CD4-positive, alpha-beta memory T cell (primary cell): ENCODE data around the gene TBX20. TPM values are rescaled to one million over a fixed set of nuclear protein-coding genes. Genes with fewer than 3 reads are reported as not detected.
"Not testable (repeated sequence)": the region's sequence is repeated elsewhere in the genome, so short reads cannot be mapped to it uniquely, and the experiment has no call there.

Experiments
- CTCF ChIA-PET: fragments of 350-600 bp; sonication (Branson Sonifier 250); formaldehyde crosslinking; loops from one replicate; lab custom pipeline; 2021; ENCODE audit warnings: inconsistent platforms; ENCODE audit not compliant: partially characterized antibody; lab: Charles Lee
- POLR2A ChIA-PET: fragments of 350-600 bp; sonication (Branson Sonifier 250); formaldehyde crosslinking; loops from one replicate; lab custom pipeline; 2021; ENCODE audit not compliant: partially characterized antibody; lab: Charles Lee
- DNase-seq, 5 donors: peaks; one replicate each; pipeline versions ENCODE4 v3.0.0 to v3.0.0-alpha.2; 2020 to 2022; ENCODE audit warnings: mixed read lengths in 1 of 5
- H3K27ac ChIP-seq: one replicate; pipeline ENCODE4 v1.7.0; 2013; ENCODE audit warnings: low read depth, low read length
- H3K27me3 ChIP-seq: 2 replicates; pipeline ENCODE4 v1.7.0; 2013; ENCODE audit warnings: mild to moderate bottlenecking, low read length, moderate library complexity; ENCODE audit not compliant: insufficient read depth
- H3K36me3 ChIP-seq: 2 replicates; pipeline ENCODE4 v1.7.0; 2013; ENCODE audit warnings: mild to moderate bottlenecking, low read length, moderate library complexity; ENCODE audit not compliant: insufficient read depth
- H3K4me1 ChIP-seq: 2 replicates; pipeline ENCODE4 v1.7.0; 2013; ENCODE audit warnings: mild to moderate bottlenecking, low read length, moderate library complexity; ENCODE audit not compliant: insufficient read depth
- H3K4me3 ChIP-seq, 2 donors: one replicate each; pipeline ENCODE4 v1.7.0; 2013; ENCODE audit warnings: low read length in 2 of 2, mild to moderate bottlenecking in 1 of 2
- H3K9me3 ChIP-seq, 2 donors: one replicate each; pipeline ENCODE4 v1.7.0; 2013; ENCODE audit warnings: low read length in 2 of 2, control low read depth in 1 of 2; ENCODE audit not compliant: control insufficient read depth in 1 of 2
- H3K27ac Mint-ChIP-seq, 7 donors: one replicate each; pipeline ENCODE4 v1.8.0; 2020 to 2021; ENCODE audit warnings: mixed read lengths in 7 of 7, mild to moderate bottlenecking in 6 of 7, inconsistent platforms in 3 of 7, moderate library complexity in 3 of 7
- H3K27me3 Mint-ChIP-seq, 2 donors: one replicate each; pipeline ENCODE4 v1.8.0; 2020 to 2021; ENCODE audit warnings: mixed read lengths in 2 of 2
- H3K36me3 Mint-ChIP-seq, 2 donors: one replicate each; pipeline ENCODE4 v1.8.0; 2020 to 2021; ENCODE audit warnings: mixed read lengths in 2 of 2, inconsistent platforms in 1 of 2, mild to moderate bottlenecking in 1 of 2
- H3K4me1 Mint-ChIP-seq, 4 donors: one replicate each; pipeline ENCODE4 v1.8.0; 2020 to 2021; ENCODE audit warnings: mixed read lengths in 4 of 4, mild to moderate bottlenecking in 1 of 4
- H3K4me3 Mint-ChIP-seq, 8 donors: one replicate each; pipeline ENCODE4 v1.8.0; 2020 to 2021; ENCODE audit warnings: mixed read lengths in 8 of 8, mild to moderate bottlenecking in 7 of 8, moderate library complexity in 6 of 8, inconsistent platforms in 3 of 8
- H3K9me3 Mint-ChIP-seq, 8 donors: one replicate each; pipeline ENCODE4 v1.8.0; 2020 to 2021; ENCODE audit warnings: mixed read lengths in 8 of 8, mild to moderate bottlenecking in 5 of 8, inconsistent platforms in 3 of 8, moderate library complexity in 1 of 8
- intact Hi-C: fragments of 100-400 bp; cut with micrococcal nuclease; formaldehyde crosslinking; loops from one replicate; pipeline ENCODE4 v1.15.1; 2023
- polyA plus RNA-seq, 2 donors: library from polyadenylated mRNA; unstranded; fragments of 300-500 nt; fragmentation: Illumina TruSeq; gene quantifications; one replicate each; pipeline ENCODE4 v1.2.3, GENCODE V29; 2021
- total RNA-seq, 2 experiments: library from RNA; stranded (reverse); gene quantifications; one replicate each; pipeline ENCODE4 v1.2.3, GENCODE V29; 2021

TBX20 gene
- total and polyA plus RNA-seq, 4 experiments from 2014 or later: not detected

DNA sequence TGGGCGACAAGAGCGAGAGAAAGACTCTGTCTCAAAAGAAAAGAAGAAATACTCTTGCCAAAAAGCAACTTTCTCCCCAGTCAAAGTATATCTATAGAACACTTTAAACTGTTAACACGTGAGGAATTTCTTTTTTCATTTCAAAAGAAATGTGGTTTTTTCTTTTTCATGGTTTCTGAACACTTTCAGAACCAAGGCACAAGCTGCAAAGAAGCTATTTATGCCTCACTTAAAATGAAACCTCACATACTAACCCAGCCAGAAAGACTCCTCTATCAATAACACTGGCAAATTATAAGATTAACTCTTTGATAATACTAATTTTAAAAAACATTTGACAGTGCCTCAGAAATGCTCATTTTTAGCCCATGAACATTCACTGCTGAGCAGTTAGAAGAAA lies 20.9 kb downstream of the TBX20 start:
- Histone ChIP-seq H3K9me3 (no peaks in the 10 kb centered on the region), H3K27me3 (no peaks in the 10 kb centered on the region), H3K27ac (no peak overlapping the region), H3K36me3 (no peaks in the 10 kb centered on the region), H3K4me1 (no peaks in the 10 kb centered on the region), H3K4me3 (no peak overlapping the region)
- Mint-ChIP-seq H3K4me3 (no peak overlapping the region), H3K9me3 (peaks cover 0 to 3% (median 0%) of the 10 kb centered on the region in 8 donors), H3K27me3 (peaks cover 3 to 5% of the 10 kb centered on the region in 2 donors), H3K4me1 (no peaks in the 10 kb centered on the region), H3K27ac (peak overlapping the region in 1 of 7 donors; percentile 16), H3K36me3 (no peaks in the 10 kb centered on the region)
- no peak for DNase-seq
- ChIA-PET CTCF (no interaction called here), POLR2A (no interaction called here)
- intact Hi-C loops: no loop called here

DNA sequence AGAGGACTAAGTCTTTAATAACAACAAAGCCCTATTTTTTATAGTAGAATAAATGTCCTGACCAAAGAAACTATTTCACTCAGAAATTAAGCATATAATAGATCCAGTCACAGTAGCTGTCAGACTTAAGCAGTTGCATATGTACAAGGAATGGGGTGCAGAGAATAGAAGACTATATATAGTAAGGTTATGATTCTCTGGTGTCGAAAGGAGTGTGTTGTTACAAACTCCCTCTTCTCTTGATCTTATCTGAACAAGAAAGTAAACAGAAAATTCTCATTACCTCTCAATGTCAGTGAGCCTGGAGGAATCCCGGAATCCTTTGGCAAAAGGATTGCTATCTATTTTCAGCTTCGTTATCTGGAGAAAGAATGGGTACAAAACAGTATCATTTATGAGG lies 22.7 kb downstream of the TBX20 start:
- H3K27ac Mint-ChIP-seq, H3K36me3 ChIP-seq, H3K4me1 ChIP-seq, H3K36me3 Mint-ChIP-seq, intact Hi-C loops, H3K9me3 Mint-ChIP-seq, H3K9me3 ChIP-seq, H3K27me3 ChIP-seq, POLR2A ChIA-PET, H3K4me1 Mint-ChIP-seq, CTCF ChIA-PET, H3K4me3 Mint-ChIP-seq, H3K27me3 Mint-ChIP-seq, H3K27ac ChIP-seq, H3K4me3 ChIP-seq, DNase-seq: not testable (repeated sequence)

DNA sequence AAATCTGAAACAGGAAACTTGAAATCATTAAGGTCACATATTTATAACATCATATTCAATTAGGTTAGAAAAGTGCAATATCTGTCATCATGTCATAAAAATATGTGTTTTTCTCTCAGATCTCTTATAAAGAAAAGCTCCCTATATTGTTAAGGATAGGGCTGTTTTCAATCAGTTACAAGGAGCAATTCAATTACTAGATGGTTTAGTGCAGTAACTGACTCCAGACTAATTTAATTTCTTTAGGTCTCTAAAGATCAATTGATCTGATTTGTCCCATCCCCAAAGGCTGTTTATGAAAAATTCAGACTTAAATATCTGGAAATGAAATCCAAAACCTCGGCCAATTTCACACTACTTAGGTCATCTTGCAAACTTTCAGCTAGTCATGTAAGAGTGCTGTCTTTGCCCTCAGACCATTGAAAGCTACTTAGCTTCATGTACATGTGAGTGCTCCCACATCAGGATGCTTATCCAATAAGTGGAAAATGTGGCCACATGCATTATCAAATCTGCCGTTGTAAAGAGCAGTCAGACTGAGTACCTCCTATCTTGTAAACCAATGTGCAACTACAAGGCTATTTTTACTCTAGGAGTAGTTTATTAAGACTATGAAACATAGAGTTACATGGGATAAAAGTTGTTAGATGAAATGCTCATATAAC lies 24.7 kb downstream of the TBX20 start:
- H3K4me1 ChIP-seq, CTCF ChIA-PET, H3K4me3 Mint-ChIP-seq, H3K9me3 ChIP-seq, H3K27me3 Mint-ChIP-seq, H3K36me3 Mint-ChIP-seq, H3K27me3 ChIP-seq, DNase-seq, POLR2A ChIA-PET, intact Hi-C loops, H3K27ac ChIP-seq, H3K9me3 Mint-ChIP-seq, H3K27ac Mint-ChIP-seq, H3K4me3 ChIP-seq, H3K4me1 Mint-ChIP-seq, H3K36me3 ChIP-seq: not testable (repeated sequence)

DNA sequence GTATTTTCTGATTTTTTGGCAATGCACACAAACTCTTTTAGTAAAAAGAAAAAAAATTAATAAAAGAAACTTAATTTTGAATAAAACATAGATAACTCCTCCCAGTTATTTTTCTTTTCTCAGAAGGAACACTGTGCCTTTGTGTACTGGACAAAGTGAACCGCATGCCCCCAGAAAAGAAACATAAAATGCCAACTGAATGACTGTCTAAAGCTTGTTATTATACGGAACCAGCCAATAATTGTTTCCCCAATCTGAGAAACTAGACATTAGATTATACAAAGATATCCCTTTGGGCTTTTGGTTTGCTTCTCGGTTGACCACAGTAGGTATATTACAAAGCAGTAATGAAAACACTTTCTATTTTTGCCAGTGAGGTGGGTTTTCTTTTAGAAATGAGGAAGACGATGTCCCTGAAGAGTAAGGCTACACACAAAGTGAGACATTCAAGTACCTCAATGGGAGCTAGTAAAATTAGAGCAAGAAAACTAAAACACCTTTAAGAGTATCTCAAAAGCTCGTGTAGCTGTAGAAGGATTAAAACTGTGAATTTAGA lies 25.3 kb downstream of the TBX20 start:
- H3K9me3 Mint-ChIP-seq, H3K4me1 Mint-ChIP-seq, H3K4me3 ChIP-seq, H3K9me3 ChIP-seq, H3K27ac Mint-ChIP-seq, H3K36me3 Mint-ChIP-seq, CTCF ChIA-PET, H3K27me3 Mint-ChIP-seq, H3K4me1 ChIP-seq, H3K4me3 Mint-ChIP-seq, intact Hi-C loops, DNase-seq, POLR2A ChIA-PET, H3K27ac ChIP-seq, H3K27me3 ChIP-seq, H3K36me3 ChIP-seq: not testable (repeated sequence)

DNA sequence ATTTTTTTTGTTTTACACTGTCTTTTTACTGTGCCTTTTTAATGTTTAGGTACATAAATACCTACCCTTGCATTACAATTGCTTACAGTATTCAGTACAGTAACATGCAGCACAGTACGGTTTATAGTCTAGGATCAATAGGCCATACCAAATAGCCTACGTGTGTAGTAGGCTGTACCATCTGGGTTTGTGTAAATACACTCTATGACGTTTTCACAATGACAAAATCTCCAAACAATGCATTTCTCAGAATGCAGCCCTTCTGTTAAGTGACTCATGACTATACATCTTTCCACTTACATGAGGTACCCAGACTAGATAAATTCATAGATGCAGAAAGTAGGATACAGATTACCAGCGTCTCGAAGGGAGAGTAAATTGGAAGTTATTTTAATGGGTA lies 26.5 kb downstream of the TBX20 start:
- H3K27me3 ChIP-seq, H3K36me3 ChIP-seq, H3K9me3 ChIP-seq, H3K27ac ChIP-seq, H3K27ac Mint-ChIP-seq, POLR2A ChIA-PET, H3K4me3 ChIP-seq, H3K4me3 Mint-ChIP-seq, H3K9me3 Mint-ChIP-seq, H3K36me3 Mint-ChIP-seq, H3K4me1 ChIP-seq, CTCF ChIA-PET, DNase-seq, intact Hi-C loops, H3K4me1 Mint-ChIP-seq: not testable (repeated sequence)
- H3K27me3 Mint-ChIP-seq: peaks cover 4 to 12% of the 10 kb centered on the region in 2 donors

DNA sequence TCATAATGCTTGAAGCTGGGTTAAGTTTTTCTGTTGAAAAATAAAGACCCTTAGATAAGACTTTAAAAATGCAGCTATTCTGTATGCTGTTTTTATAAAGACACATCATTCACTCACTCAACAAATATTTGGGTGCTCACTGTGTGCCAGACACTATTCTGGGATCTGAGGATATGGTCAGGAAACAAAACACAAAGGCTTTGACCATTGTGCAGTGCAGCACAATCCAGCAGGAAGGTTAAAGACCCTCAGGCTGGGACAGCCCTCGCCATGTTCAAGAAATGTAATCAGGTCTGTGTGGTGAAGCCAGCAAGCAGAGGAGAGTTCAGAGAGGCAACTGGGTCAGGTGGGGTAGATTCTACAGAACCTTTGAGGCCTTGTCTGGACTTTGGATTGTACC lies 31.5 kb downstream of the TBX20 start:
- H3K4me1 Mint-ChIP-seq, DNase-seq, intact Hi-C loops, H3K4me3 Mint-ChIP-seq, H3K36me3 Mint-ChIP-seq, H3K27me3 ChIP-seq, POLR2A ChIA-PET, H3K9me3 ChIP-seq, CTCF ChIA-PET, H3K4me1 ChIP-seq, H3K9me3 Mint-ChIP-seq, H3K27ac ChIP-seq, H3K36me3 ChIP-seq, H3K4me3 ChIP-seq, H3K27ac Mint-ChIP-seq: not testable (repeated sequence)
- H3K27me3 Mint-ChIP-seq: peaks cover 4 to 16% of the 10 kb centered on the region in 2 donors

DNA sequence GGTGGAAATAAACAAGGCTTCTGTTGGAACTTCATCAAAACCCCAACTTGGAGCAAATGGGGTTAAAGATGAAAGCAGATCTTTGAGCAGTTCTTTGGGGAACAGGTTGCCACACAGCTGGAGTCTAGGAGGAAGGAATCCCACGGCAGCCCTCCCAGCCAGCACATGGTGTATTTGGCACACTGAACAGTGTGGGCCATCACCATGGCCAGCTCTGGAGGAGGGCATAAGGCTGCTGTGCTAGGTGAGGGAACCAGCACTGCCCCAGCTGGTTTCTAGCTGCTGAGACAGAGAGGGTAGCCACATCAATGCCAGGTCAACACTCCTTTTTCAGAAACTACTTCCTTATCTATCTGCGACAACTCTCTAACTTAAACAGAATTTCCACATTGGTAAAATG lies 33.7 kb downstream of the TBX20 start:
- H3K9me3 Mint-ChIP-seq, H3K4me3 ChIP-seq, H3K4me1 Mint-ChIP-seq, H3K4me1 ChIP-seq, H3K27ac ChIP-seq, H3K36me3 ChIP-seq, H3K4me3 Mint-ChIP-seq, H3K27ac Mint-ChIP-seq, intact Hi-C loops, DNase-seq, H3K27me3 ChIP-seq, H3K9me3 ChIP-seq, H3K36me3 Mint-ChIP-seq, POLR2A ChIA-PET: not testable (repeated sequence)
- peaks cover 4 to 18% of the 10 kb centered on the region in 2 donors for H3K27me3 Mint-ChIP-seq
- CTCF ChIA-PET: interaction anchor here (0.6 kb wide), 1 partner anchor 27 kb away, joined by 4 read pairs; no protein-coding TSS in a partner anchor
